CD4-positive, alpha-beta T cell treated with Interleukin-6 at 100 ng/mL for 8 hours (primary cell): ENCODE results near the gene ST14.
"Not testable (repeated sequence)": the region's sequence is repeated elsewhere in the genome, so short reads cannot be mapped to it uniquely, and the experiment has no call there.

Experiments
- DNase-seq: peaks from one replicate; pipeline ENCODE4 v3.0.0-alpha.2; 2020; ENCODE audit warnings: mixed read lengths, low spot score

The ST14 gene

DNA sequence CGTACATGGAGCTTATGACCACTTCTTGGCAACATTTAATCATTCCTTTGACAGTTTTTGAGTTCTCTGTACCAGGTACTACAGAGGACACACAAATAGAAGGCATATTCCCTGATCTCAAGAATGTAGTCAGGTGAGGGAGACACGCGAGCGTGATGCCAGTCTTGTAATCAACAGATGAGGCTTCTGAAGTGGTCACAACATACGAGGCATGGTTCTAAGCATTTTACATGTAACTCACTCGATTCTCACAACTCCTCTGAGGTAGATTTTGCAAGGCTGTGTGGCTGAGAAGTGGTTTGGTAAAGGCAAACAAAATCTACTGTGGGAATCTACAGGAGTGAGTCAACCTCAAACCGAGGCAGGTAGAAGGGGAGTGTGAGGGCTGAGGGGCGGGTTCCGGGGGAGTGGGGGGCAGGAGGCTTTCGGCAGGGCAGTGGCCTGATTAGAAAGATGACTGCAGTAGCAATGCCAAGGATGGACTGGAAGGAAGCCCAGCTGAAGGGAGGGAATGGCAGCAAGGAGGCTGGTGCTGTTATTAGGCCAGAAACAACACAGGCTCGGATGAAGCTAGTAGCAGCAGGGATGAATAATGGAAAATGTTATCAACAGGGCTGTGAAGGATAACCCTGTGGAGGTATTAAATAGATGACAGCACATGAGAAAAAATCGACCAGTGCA is 63.8 kb downstream of the ST14 start:
- no peak for DNase-seq

DNA sequence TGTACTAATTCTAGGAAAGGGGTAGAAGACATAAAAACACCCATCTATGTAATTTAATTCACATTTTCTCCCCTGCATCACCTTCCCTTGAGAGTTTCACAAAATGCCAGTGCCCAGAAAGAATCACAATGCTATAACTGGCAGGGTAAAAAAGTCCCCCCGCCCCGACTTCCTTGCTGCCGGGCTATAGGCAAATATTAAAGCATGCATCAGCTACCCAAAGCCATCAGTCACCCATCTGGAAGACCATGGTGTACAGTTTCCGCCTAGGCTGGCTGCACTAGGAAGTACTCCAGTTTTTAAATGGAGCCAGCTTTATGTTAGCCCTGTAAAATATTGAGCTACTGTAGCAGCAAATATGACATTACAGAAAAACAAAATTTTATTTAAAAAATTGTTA is 67.8 kb downstream of the ST14 start:
- DNase-seq, result no peak

DNA sequence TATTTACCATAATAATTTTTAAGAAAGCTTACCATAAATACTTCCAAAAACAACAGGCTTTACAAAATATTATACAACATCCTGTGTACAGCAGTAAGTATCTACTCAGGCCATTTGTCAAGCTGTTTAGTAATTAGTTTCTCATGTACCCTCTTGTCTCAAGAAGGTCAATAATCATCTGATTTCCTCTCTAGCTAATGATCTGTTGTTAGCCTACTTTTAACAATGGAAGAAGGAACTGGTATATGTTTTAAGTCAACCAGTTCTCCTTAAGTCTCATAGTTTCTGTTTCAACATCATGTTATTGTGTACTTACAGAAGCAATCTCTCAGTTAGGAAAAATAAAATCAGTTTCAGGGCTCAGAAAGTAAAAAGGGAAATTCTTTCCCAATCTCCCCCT is 73.9 kb downstream of the ST14 start:
- not testable (repeated sequence) for DNase-seq

DNA sequence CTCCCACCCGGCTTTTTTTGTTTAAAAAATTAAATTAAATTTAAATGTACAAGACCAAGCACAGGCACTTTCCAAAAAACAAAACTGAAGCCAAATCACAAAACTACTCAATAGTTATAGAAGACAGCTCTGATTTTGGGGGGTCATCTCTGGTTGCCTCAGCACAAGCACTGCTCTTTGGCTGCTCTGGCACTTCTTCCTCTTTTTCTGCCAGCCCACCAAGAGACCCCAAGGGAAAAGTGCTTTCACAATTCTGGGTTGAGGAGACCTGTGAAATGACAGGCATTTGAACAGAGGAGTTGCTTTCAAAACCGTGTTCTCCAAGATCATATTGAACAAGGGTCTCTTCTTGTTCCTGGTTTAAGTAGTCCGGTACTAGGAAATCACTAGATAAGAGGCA is 74.3 kb downstream of the ST14 start:
- not testable (repeated sequence) for DNase-seq

DNA sequence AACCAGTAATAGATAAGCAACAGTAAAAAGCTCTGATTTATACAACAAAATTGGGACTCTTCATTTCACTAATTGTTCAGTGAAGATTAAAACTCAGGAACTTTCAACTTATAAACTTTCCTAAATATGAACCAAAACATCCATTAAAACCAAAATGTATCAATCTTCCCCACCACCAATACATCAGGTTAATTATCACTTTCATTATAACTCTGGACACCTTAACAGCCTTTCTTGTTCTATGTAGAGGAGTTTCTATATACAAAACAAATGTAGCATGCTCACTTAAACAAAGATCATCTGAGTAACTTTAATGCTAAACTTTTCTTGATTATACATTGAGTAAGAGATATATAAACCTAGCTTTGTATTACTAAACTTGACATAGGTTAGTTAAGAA is 74.7 kb downstream of the ST14 start:
- no peak for DNase-seq

DNA sequence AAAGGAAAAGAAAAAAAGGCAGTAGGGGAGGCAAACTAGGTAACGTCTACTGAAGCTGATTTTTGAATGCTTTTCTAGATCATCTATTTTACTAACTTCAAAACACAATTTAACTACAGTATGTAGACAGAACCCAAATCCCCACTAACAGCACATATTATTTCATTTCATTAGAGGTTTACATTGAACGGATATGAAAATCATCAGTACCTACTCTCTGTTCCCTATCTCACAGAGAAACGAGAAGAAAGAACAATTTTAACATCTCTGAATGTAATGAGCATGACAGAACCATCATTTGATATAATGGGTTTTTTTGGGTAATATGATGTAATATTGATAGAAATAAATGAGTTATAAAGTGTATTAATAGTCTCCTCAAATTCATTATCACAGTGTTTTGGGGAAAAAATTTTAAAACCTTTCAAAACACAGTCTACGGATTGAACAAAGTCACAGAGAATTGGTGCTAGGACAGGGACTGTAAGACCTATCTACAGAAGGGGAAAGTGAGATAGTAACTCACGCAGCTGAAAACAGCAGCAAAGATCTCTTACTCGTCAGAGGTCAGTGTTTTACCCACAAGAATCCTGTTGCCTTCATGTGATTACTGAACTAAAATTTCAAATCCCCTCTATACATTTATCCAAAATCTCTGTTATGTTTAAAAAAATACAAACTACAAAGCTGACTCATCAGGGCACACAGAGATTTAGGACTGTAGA is 77.9 kb downstream of the ST14 start:
- DNase-seq, result no peak

DNA sequence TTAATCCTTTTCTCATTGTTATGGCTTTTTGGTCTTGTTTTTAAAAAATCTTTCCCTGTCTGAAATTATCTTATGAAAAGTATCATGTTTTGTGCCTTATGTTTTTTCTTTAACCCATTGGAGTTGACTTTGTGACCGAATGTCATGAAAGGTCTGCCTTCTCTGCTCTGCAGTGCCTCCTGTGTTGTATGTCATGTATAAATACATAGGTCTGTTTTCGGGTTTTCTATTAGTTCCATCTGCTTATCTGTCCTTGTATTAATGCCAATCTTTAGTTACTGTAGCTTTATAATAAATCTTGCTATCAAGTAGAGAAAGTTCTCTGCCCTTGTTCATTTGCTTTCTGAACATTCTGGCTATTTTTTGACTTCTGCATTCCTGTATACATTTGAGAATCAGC is 82.1 kb downstream of the ST14 start:
- DNase-seq, result no peak

DNA sequence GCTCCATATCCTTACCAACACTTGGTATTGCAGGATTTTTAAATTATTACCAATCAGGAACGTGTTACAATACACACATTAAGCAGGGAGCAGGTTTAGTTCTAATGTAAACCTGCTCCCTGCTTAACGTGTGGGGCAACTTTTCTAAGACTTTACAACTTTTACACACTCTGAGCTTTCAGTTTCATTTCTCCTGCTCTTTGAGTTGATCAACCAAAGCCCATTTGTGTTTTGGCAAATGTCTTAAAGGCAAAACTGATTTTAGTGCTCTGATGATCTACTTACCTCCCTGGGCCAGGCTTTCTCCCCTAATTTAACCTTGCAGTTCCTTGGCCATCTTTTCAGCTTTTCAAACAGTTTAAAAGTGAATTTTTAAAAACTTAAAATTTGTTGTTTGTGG is 84.2 kb downstream of the ST14 start:
- no peak for DNase-seq

DNA sequence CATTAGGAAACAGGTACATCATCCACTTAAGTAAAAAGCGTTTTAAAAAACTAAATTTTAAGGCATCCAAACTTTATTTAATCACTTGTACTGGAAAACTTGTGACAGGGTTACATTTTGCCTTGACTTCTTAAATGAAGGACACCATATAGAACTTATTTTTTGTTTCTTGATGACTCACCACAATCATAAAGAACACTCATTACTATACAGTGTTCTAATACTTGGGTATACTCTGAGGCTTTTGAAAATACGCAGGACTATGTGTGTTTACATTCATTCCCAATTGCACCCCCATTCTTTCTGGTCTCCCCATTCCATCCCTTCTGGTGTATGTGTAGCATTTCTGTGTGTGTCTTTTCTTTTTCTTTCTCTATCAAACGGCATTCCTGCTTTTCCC is 85.3 kb downstream of the ST14 start:
- no peak for DNase-seq

DNA sequence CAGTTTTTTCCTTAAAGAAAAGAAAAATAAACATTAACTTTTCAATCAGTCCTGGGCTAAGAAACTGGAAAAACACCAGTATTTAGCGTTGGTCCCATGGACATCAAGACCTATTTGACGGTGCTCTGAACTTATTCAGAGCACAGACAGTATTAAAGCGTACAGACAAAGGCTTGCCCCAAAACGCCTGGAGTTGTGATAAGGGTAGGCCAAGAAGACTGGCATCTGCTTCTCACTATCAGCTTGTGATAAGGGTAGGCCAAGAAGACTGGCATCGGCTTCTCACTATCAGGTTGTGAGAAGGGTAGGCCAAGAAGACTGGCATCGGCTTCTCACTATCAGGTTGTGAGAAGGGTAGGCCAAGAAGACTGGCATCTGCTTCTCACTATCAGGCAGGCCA is 85.8 kb downstream of the ST14 start:
- not testable (repeated sequence) for DNase-seq

DNA sequence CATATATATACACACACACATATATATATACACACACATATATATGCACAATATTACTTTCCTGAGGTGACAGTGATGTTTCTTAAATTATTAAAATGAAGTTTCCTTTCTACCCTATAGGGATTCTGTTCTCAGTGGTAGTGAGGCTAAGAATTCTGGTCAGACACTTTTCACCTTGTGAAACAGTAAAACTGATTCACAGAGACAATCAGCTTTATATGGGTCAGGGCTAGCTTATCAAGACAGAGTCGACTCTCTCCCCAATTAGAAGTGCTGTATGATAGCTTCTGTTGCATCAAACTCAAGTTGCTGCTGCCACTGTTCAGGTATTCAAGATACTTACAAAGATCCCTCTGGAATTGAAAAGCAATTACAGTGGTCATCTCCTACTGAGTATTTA is 86.7 kb downstream of the ST14 start:
- DNase-seq, result no peak

DNA sequence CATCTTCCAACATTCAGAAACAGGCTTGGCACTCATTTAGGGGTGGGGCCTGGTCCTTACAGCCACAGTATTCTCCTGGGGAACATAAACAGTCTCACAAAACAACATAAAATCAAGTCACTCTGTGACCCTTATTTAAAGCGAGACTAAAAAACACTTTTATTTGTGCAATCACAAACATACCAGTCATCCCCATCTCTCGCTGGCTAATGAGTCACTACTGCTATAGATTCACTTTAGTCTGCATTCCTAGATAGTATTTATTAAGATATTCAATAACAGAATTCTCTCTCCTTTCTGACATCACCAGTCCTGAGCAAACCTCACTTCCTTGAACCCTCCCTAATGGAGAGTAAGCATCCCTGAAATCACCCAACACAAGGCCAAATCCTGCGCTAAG is 87.2 kb downstream of the ST14 start:
- DNase-seq, result no peak

DNA sequence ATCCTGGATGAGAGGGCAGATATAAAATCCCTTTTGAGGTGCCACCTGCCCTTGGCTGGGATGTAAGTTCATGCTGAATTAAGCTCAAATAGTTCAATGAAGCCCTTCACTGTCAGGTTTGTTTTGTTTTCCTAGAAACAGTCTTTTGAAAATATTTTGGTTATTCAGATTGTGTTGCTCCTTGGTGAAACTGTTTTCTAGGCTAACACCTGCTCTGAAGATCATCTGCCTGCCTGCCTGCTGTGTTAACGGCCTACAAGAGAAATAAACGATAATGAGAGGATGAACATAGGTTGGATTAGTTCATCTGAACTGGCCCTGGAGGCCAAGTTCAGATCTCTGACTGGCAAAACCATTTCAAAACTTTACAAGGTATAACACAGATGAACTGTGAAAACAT is 87.7 kb downstream of the ST14 start:
- no peak for DNase-seq

DNA sequence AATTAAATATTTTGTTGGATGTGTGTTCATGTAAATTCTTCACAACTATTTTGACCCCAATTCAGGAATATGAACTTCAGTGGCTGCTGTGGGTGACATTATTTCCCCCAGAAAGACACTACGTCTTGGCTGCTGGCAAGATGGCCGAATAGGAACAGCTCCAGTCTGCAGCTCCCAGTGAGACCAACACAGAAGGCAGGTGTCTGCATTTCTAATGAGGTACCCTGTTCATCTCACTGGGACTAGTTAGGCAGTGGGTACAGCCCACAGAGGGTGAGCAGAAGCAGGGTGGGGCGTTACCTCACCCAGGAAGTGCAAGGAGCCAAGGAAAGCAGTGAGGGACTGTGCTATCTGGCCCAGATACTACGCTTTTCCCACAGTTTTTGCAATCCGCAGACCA is 89.8 kb downstream of the ST14 start:
- DNase-seq, result no peak

DNA sequence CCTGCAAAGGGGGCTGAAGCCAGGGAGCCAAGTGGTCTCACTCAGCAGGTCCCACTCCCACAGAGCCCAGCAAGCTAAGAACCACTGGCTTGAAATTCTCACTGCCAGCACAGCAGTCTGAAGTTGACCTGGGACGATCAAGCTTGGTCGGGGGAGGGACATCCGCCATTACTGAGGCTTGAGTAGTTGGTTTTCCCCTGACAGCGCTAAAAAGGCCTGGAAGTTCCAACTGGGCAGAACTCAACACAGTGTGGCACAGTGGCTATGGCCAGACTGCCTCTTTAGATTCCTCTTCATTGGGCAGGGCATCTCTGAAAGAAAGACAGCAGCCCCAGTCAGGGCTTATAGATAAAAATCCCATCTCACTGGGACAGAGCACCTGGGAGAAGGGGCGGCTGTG is 90.3 kb downstream of the ST14 start:
- DNase-seq, result not testable (repeated sequence)

DNA sequence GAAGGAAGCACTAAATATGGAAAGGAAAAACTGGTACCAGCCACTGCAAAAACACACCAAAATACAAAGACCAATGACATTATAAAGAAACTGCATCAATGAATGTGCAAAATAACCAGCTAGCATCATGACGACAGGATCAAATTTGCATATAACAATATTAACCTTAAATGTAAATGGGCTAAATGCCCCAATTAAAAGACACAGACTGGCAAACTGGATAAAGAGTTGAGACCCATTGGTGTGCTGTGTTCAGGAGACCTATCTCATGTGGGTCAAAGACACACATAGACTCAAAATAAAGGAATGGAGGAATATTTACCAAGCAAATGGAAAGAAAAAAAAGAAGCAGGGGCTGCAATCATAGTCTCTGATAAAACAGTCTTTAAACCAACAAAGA is 92.2 kb downstream of the ST14 start:
- not testable (repeated sequence) for DNase-seq
